ENCODE results near the gene SWAP70. TPM values are rescaled to one million over a fixed set of nuclear protein-coding genes. Genes with fewer than 3 reads are reported as not detected.
"Not testable (repeated sequence)": the region's sequence is repeated elsewhere in the genome, so short reads cannot be mapped to it uniquely, and the experiment has no call there.

Gene SWAP70
- total RNA-seq, 1 experiment from 2014 or later, result 18.6 TPM

DNA sequence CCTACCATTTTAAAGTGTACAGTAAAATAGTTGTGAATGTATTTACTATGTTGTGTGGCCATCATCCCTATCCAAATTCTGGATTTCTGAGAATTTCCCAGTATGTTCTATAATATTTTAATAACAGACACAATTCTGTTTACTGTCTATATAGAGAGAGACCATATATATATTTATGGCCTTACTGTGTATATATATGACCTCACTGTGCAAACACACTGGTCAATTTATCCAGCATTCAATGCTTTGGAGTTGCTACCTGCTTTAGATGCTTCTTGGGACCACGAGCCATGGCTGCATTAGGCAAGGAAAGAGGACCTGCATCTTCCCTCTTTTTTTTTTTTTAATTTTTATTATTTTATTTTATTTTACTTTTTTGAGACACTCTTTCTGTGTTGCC is 40.2 kb downstream of the SWAP70 start:
- no peak overlapping the region for H3K4me3 ChIP-seq
- no peak for DNase-seq
- no peak overlapping the region for H3K4me2 ChIP-seq
- H3F3A ChIP-seq (ENCODE audit: insufficient read depth, low read depth), result no peaks in the 10 kb centered on the region
- no peak for TF ChIP-seq EZH2 (IDR thresholded peaks at IDR 0.05; ENCODE audit: low read depth)
- TF ChIP-seq, protein P1, sequence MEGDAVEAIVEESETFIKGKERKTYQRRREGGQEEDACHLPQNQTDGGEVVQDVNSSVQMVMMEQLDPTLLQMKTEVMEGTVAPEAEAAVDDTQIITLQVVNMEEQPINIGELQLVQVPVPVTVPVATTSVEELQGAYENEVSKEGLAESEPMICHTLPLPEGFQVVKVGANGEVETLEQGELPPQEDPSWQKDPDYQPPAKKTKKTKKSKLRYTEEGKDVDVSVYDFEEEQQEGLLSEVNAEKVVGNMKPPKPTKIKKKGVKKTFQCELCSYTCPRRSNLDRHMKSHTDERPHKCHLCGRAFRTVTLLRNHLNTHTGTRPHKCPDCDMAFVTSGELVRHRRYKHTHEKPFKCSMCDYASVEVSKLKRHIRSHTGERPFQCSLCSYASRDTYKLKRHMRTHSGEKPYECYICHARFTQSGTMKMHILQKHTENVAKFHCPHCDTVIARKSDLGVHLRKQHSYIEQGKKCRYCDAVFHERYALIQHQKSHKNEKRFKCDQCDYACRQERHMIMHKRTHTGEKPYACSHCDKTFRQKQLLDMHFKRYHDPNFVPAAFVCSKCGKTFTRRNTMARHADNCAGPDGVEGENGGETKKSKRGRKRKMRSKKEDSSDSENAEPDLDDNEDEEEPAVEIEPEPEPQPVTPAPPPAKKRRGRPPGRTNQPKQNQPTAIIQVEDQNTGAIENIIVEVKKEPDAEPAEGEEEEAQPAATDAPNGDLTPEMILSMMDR (conservative IDR thresholded peaks at IDR 0.05), result no peak
- no peaks in the 10 kb centered on the region for H3K36me3 ChIP-seq (ENCODE audit: low read depth)
- intact Hi-C loops (cut with micrococcal nuclease; ENCODE audit: unreplicated experiment), result no loop called here
- H3K27ac ChIP-seq, result no peak overlapping the region
- BruUV-seq (replicated peaks), result no TSS peak
- ChIA-PET CTCF (no interaction called here), POLR2A (ENCODE audit: unreplicated experiment) (no interaction called here)
- no peaks in the 10 kb centered on the region for H3K27me3 ChIP-seq (ENCODE audit: insufficient read depth, low read depth)
- H3K79me2 ChIP-seq (ENCODE audit: low read depth), result no peaks in the 10 kb centered on the region
- peaks cover 10% of the 10 kb centered on the region for H3K4me1 ChIP-seq (replicated peaks; ENCODE audit: insufficient read depth)
- H4K20me1 ChIP-seq (ENCODE audit: insufficient read depth), result no peaks in the 10 kb centered on the region
- no peaks in the 10 kb centered on the region for H3K9me2 ChIP-seq (ENCODE audit: insufficient read depth)
- no peaks in the 10 kb centered on the region for H3K9me3 ChIP-seq (ENCODE audit: insufficient read depth, low read depth)
- H2AFZ ChIP-seq, result no peak overlapping the region

GRCh38 chr11:9704620-9705019 is 40.7 kb downstream of the SWAP70 start:
- no peaks in the 10 kb centered on the region for H3K36me3 ChIP-seq (ENCODE audit: low read depth)
- no peak for DNase-seq
- no peak overlapping the region for H3K27ac ChIP-seq
- CTCF ChIA-PET, result no interaction called here
- intact Hi-C loops (cut with micrococcal nuclease; ENCODE audit: unreplicated experiment), result no loop called here
- no peak overlapping the region for H2AFZ ChIP-seq
- no TSS peak for BruUV-seq (replicated peaks)
- peaks cover 10% of the 10 kb centered on the region for H3K4me1 ChIP-seq (replicated peaks; ENCODE audit: insufficient read depth)
- no peaks in the 10 kb centered on the region for H3K27me3 ChIP-seq (ENCODE audit: insufficient read depth, low read depth)
- H4K20me1 ChIP-seq (ENCODE audit: insufficient read depth), result no peaks in the 10 kb centered on the region
- no peaks in the 10 kb centered on the region for H3K9me3 ChIP-seq (ENCODE audit: insufficient read depth, low read depth)
- TF ChIP-seq EZH2 (IDR thresholded peaks at IDR 0.05; ENCODE audit: low read depth), result no peak
- TF ChIP-seq, protein P1 (conservative IDR thresholded peaks at IDR 0.05), result no peak
- H3K9me2 ChIP-seq (ENCODE audit: insufficient read depth), result no peaks in the 10 kb centered on the region
- POLR2A ChIA-PET (ENCODE audit: unreplicated experiment), result no interaction called here
- H3F3A ChIP-seq (ENCODE audit: insufficient read depth, low read depth), result no peaks in the 10 kb centered on the region
- no peak overlapping the region for H3K4me3 ChIP-seq
- H3K79me2 ChIP-seq (ENCODE audit: low read depth), result no peaks in the 10 kb centered on the region
- H3K4me2 ChIP-seq, result no peak overlapping the region

DNA sequence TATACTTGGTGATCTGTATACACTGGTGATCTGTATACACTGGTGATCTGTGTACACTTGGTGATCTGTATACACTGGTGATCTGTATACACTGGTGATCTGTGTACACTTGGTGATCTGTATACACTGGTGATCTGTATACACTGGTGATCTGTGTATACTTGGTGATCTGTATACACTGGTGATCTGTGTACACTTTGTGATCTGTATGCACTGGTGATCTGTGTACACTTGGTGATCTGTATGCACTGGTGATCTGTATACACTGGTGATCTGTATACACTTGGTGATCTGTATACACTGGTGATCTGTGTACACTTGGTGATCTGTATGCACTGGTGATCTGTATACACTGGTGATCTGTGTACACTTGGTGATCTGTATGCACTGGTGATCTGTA is 41.5 kb downstream of the SWAP70 start:
- H3K27me3 ChIP-seq (ENCODE audit: insufficient read depth, low read depth); H3K36me3 ChIP-seq (ENCODE audit: low read depth); H3K4me3 ChIP-seq; H4K20me1 ChIP-seq (ENCODE audit: insufficient read depth); H2AFZ ChIP-seq; H3K79me2 ChIP-seq (ENCODE audit: low read depth); H3K9me2 ChIP-seq (ENCODE audit: insufficient read depth); CTCF ChIA-PET; BruUV-seq (replicated peaks); POLR2A ChIA-PET (ENCODE audit: unreplicated experiment); intact Hi-C loops (cut with micrococcal nuclease; ENCODE audit: unreplicated experiment); DNase-seq; H3K4me2 ChIP-seq; H3K27ac ChIP-seq; H3K9me3 ChIP-seq (ENCODE audit: insufficient read depth, low read depth); H3F3A ChIP-seq (ENCODE audit: insufficient read depth, low read depth): not testable (repeated sequence)
- H3K4me1 ChIP-seq (replicated peaks; ENCODE audit: insufficient read depth), result peaks cover 10% of the 10 kb centered on the region

DNA sequence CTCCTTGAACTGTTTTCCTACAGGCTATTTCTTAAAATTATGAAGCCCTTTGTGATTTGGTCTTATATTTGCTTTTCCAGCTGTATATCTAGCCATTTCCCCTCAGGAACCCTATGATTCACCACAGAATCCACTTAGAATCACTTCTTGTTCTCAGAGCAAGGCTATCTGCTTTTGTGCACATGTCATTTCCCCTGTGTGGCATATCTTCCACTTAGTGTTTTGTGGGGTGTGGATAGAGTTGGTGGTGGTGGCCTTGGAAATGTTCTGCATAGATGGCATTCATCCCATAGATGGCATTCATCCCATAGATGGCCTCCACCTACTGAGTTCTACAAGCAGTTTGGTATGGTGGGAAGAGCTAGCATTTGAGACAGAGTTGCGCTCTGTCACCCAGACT is 44.7 kb downstream of the SWAP70 start:
- TF ChIP-seq, protein P1 (conservative IDR thresholded peaks at IDR 0.05), result no peak
- TF ChIP-seq EZH2 (IDR thresholded peaks at IDR 0.05; ENCODE audit: low read depth), result no peak
- no peaks in the 10 kb centered on the region for H3K79me2 ChIP-seq (ENCODE audit: low read depth)

More for the DNA sequence above, 44.7 kb downstream of the SWAP70 start:
- H3K27ac ChIP-seq, result no peak overlapping the region
- no peak for DNase-seq
- intact Hi-C loops (cut with micrococcal nuclease; ENCODE audit: unreplicated experiment), result no loop called here
- ChIA-PET POLR2A (ENCODE audit: unreplicated experiment) (no interaction called here), CTCF (no interaction called here)
- H3K9me3 ChIP-seq (ENCODE audit: insufficient read depth, low read depth), result no peaks in the 10 kb centered on the region
- H3K4me2 ChIP-seq, result no peak overlapping the region
- no peaks in the 10 kb centered on the region for H3F3A ChIP-seq (ENCODE audit: insufficient read depth, low read depth)
- H3K4me1 ChIP-seq (replicated peaks; ENCODE audit: insufficient read depth), result peaks cover 10% of the 10 kb centered on the region
- no peaks in the 10 kb centered on the region for H3K36me3 ChIP-seq (ENCODE audit: low read depth)
- BruUV-seq (replicated peaks), result no TSS peak
- H2AFZ ChIP-seq, result no peak overlapping the region
- H3K4me3 ChIP-seq, result no peak overlapping the region
- H4K20me1 ChIP-seq (ENCODE audit: insufficient read depth), result no peaks in the 10 kb centered on the region
- H3K9me2 ChIP-seq (ENCODE audit: insufficient read depth), result no peaks in the 10 kb centered on the region
- H3K27me3 ChIP-seq (ENCODE audit: insufficient read depth, low read depth), result no peaks in the 10 kb centered on the region

Data from PC-9 (cell line).